Measurements from ENCODE around the gene ZBTB20. TPM values are rescaled to one million over a fixed set of nuclear protein-coding genes. Genes with fewer than 3 reads are reported as not detected.

The ZBTB20 gene
- polyA plus RNA-seq, 1 donor from 2014 or later, result 4.8 TPM

- no peak overlapping the region for H2AFZ ChIP-seq (ENCODE audit: low read depth, low read length)
- TF ChIP-seq TAF1 (IDR thresholded peaks at IDR 0.05; ENCODE audit: low read depth) (no peak), EZH2 (IDR thresholded peaks at IDR 0.05; ENCODE audit: borderline replicate concordance, insufficient read depth, low read length, poor library complexity, severe bottlenecking) (no peak), RAD21 (conservative IDR thresholded peaks at IDR 0.05) (no peak), CTCF (IDR thresholded peaks at IDR 0.05; ENCODE audit: poor library complexity, severe bottlenecking) (no peak), POLR2AphosphoS5 (IDR thresholded peaks at IDR 0.05) (no peak), SMC3 (conservative IDR thresholded peaks at IDR 0.05; ENCODE audit: poor library complexity) (no peak), EP300 (conservative IDR thresholded peaks at IDR 0.05; ENCODE audit: poor library complexity, severe bottlenecking) (no peak), MXI1 (conservative IDR thresholded peaks at IDR 0.05; ENCODE audit: poor library complexity, severe bottlenecking) (no peak), REST (IDR thresholded peaks at IDR 0.05; ENCODE audit: borderline replicate concordance) (no peak)
- H3K9me2 ChIP-seq (ENCODE audit: insufficient read depth, low read length), result no peaks in the 10 kb centered on the region
- no peaks in the 10 kb centered on the region for H3K36me3 ChIP-seq (ENCODE audit: insufficient read depth, low read length)
- no peak overlapping the region for H3K27ac ChIP-seq (ENCODE audit: low read length)
- H3K9me3 ChIP-seq (ENCODE audit: low read length), result no peaks in the 10 kb centered on the region
- H3K27me3 ChIP-seq (ENCODE audit: insufficient read depth, low read depth, low read length), result no peaks in the 10 kb centered on the region
- H3F3A ChIP-seq (ENCODE audit: insufficient read depth, low read length, poor library complexity, severe bottlenecking), result no peaks in the 10 kb centered on the region
- no peak overlapping the region for H3K9ac ChIP-seq (ENCODE audit: low read length)
- H4K20me1 ChIP-seq (ENCODE audit: insufficient read depth), result no peaks in the 10 kb centered on the region
- no peak overlapping the region for H3K4me3 ChIP-seq (ENCODE audit: low read length)
- H3K79me2 ChIP-seq (replicated peaks; ENCODE audit: insufficient read depth, low read length), result no peaks in the 10 kb centered on the region
- H3K4me2 ChIP-seq (ENCODE audit: low read length), result no peak overlapping the region
Measured at GRCh38 chr3:114538211-114538610, 608.9 kb downstream of the ZBTB20 start.

- no peak overlapping the region for H3K4me3 ChIP-seq (ENCODE audit: low read length)
- H3K27me3 ChIP-seq (ENCODE audit: insufficient read depth, low read depth, low read length), result no peaks in the 10 kb centered on the region
- no peaks in the 10 kb centered on the region for H4K20me1 ChIP-seq (ENCODE audit: insufficient read depth)
- H3K4me2 ChIP-seq (ENCODE audit: low read length), result no peak overlapping the region
- H3K27ac ChIP-seq (ENCODE audit: low read length), result no peak overlapping the region
- H3K36me3 ChIP-seq (ENCODE audit: insufficient read depth, low read length), result no peaks in the 10 kb centered on the region
- TF ChIP-seq CTCF (IDR thresholded peaks at IDR 0.05; ENCODE audit: poor library complexity, severe bottlenecking) (no peak), TAF1 (IDR thresholded peaks at IDR 0.05; ENCODE audit: low read depth) (no peak), REST (IDR thresholded peaks at IDR 0.05; ENCODE audit: borderline replicate concordance) (no peak), EP300 (conservative IDR thresholded peaks at IDR 0.05; ENCODE audit: poor library complexity, severe bottlenecking) (no peak), EZH2 (IDR thresholded peaks at IDR 0.05; ENCODE audit: borderline replicate concordance, insufficient read depth, low read length, poor library complexity, severe bottlenecking) (no peak), MXI1 (conservative IDR thresholded peaks at IDR 0.05; ENCODE audit: poor library complexity, severe bottlenecking) (no peak), RAD21 (conservative IDR thresholded peaks at IDR 0.05) (no peak), POLR2AphosphoS5 (IDR thresholded peaks at IDR 0.05) (no peak)
- H3K9ac ChIP-seq (ENCODE audit: low read length), result no peak overlapping the region
- H2AFZ ChIP-seq (ENCODE audit: low read depth, low read length), result no peak overlapping the region
- H3K9me3 ChIP-seq (ENCODE audit: low read length), result no peaks in the 10 kb centered on the region
- no peaks in the 10 kb centered on the region for H3F3A ChIP-seq (ENCODE audit: insufficient read depth, low read length, poor library complexity, severe bottlenecking)
- no peaks in the 10 kb centered on the region for H3K9me2 ChIP-seq (ENCODE audit: insufficient read depth, low read length)
- no peaks in the 10 kb centered on the region for H3K79me2 ChIP-seq (replicated peaks; ENCODE audit: insufficient read depth, low read length)
Measured at GRCh38 chr3:114528517-114528916, 618.6 kb downstream of the ZBTB20 start.

All from neural cell (in vitro differentiated cells).